ENCODE results near the gene KCNQ4.

DNA sequence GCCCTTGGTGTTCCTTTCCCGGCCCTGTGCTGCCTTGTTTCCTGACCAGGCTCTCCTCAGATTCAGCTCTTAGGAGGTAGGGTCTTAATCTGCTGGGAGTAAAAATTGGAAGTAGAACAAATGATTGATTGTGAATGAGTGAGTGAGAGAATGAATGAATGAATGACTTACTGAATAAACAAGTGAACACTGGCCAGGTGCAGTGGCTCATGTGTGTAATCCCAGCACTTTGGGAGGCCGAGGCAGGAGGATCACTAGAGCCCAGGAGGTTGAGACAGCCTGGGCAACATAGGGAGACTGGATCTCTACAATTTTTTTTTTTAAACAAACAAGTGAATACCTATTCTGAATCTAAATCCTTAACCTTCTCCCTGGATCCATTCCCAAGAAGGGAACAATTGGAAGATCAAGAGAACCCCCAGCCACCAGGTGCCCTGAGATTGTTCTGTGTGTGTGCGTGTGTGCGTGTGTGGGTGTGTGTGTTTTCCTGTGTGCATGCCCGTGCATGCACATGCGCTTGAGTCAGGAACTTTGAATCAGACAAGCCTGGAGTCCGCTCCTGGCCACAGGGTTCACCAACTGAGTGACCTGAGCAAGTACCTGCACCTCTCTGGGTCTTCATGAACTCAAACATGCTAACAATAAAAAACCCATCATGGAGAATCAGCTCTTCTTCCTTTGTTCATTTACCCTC is 102.9 kb downstream of the KCNQ4 start:
- TF ChIP-seq, protein P1, sequence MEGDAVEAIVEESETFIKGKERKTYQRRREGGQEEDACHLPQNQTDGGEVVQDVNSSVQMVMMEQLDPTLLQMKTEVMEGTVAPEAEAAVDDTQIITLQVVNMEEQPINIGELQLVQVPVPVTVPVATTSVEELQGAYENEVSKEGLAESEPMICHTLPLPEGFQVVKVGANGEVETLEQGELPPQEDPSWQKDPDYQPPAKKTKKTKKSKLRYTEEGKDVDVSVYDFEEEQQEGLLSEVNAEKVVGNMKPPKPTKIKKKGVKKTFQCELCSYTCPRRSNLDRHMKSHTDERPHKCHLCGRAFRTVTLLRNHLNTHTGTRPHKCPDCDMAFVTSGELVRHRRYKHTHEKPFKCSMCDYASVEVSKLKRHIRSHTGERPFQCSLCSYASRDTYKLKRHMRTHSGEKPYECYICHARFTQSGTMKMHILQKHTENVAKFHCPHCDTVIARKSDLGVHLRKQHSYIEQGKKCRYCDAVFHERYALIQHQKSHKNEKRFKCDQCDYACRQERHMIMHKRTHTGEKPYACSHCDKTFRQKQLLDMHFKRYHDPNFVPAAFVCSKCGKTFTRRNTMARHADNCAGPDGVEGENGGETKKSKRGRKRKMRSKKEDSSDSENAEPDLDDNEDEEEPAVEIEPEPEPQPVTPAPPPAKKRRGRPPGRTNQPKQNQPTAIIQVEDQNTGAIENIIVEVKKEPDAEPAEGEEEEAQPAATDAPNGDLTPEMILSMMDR (IDR thresholded peaks at IDR 0.05): no peak
- no peak for TF ChIP-seq POLR2A (IDR thresholded peaks at IDR 0.05)
